Osteoblast (primary cell): ENCODE data around the gene FOXRED2. TPM values are rescaled to one million over a fixed set of nuclear protein-coding genes. Genes with fewer than 3 reads are reported as not detected.
A peak's percentile ranks its signal among the peaks of the same experiment; 100 is the strongest.

Experiments
- DNase-seq: peaks from one replicate; pipeline ENCODE4 v3.0.0; 2011; ENCODE audit warnings: low spot score, mixed read lengths; ENCODE audit not compliant: insufficient read length; ENCODE audit errors: missing footprints
- H2AFZ ChIP-seq: 2 replicates; pipeline ENCODE4 v1.6.0; 2011; ENCODE audit warnings: mild to moderate bottlenecking, low read length
- H3K27ac ChIP-seq: 2 replicates; pipeline ENCODE4 v1.5.1; 2011; ENCODE audit warnings: mild to moderate bottlenecking, low read depth, low read length, moderate library complexity
- H3K27me3 ChIP-seq: 2 replicates; pipeline ENCODE4 v1.6.0; 2012; ENCODE audit warnings: mild to moderate bottlenecking, control low read depth, inconsistent platforms, low read length, moderate library complexity; ENCODE audit not compliant: insufficient read depth
- H3K36me3 ChIP-seq: 2 replicates; pipeline ENCODE4 v1.5.1; 2011; ENCODE audit warnings: mild to moderate bottlenecking, low read length, control low read depth, moderate library complexity; ENCODE audit not compliant: insufficient read depth
- H3K4me1 ChIP-seq: 2 replicates; pipeline ENCODE4 v1.5.1; 2011; ENCODE audit warnings: mild to moderate bottlenecking, low read length, control low read depth, moderate library complexity; ENCODE audit not compliant: insufficient read depth
- H3K4me2 ChIP-seq: 2 replicates; pipeline ENCODE4 v1.6.0; 2011; ENCODE audit warnings: mild to moderate bottlenecking, low read length; ENCODE audit not compliant: insufficient read depth
- H3K4me3 ChIP-seq: fragments of 200-600 bp; sonication (generic); 3 replicates; pipeline ENCODE4 v1.5.1; 2012; ENCODE audit warnings: mild to moderate bottlenecking, low read length, inconsistent platforms; ENCODE audit not compliant: insufficient read depth
- H3K79me2 ChIP-seq: 2 replicates; pipeline ENCODE4 v1.6.0; 2012; ENCODE audit warnings: mild to moderate bottlenecking, low read length, control low read depth, inconsistent platforms; ENCODE audit not compliant: insufficient read depth
- H3K9me3 ChIP-seq: 2 replicates; pipeline ENCODE4 v1.5.1; 2011; ENCODE audit warnings: low read depth, low read length, control low read depth
- H4K20me1 ChIP-seq: 2 replicates; pipeline ENCODE4 v1.6.0; 2012; ENCODE audit warnings: mild to moderate bottlenecking, low read length, control low read depth; ENCODE audit not compliant: insufficient read depth
- total RNA-seq: library from RNA; depleted of rRNA; stranded (reverse); fragments of >200 nt; gene quantifications from 2 replicates; pipeline ENCODE4 v1.2.3, GENCODE V29; 2012
- TF ChIP-seq, protein P1 (sequence below): IDR thresholded peaks from 2 replicates; pipeline ENCODE4 v1.5.1; 2011; ENCODE audit warnings: mild to moderate bottlenecking, low read depth, low read length, moderate library complexity; ENCODE audit errors: extremely low read depth

Gene FOXRED2
- total RNA-seq, 1 donor, result 16.3 TPM

DNA sequence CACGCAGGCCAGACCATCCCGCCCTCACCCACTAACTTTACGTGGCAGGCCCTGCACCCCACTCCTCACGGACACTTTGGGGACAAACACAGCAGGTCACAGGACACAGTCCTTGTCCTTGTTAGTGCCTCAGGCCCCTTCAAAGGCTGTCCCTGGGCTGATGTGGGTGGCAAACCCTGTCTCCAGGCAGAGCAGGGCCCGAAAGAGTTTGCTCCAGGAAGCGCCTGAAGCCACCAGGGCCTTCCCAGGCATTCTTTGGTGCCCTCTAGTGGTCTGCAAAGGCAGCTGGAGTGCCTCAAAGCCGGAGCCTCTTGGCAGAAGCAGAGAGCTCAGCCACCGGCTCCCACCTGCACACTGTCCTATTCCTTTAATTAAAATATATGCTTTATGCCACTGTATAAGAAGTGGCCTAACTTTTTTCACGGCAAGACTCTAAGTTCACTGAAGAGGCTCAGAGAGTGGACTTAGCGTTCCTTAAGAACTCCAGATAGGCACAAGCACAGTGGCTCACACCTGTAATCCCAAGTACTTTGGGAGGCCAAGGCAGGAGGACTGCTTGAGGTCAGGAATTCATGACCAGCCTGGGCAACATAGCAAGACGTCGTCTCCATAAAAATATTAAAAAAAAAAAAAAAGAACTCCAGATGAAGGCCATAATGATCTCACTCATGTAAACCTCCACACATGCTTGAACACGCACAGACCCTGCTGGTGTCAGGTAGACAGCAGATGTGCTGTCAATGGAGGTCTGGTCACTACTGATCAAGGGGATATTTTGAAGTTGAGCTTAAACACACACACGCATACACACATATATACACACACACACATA, 36.5 kb downstream of the FOXRED2 start:
- TF ChIP-seq, protein P1, sequence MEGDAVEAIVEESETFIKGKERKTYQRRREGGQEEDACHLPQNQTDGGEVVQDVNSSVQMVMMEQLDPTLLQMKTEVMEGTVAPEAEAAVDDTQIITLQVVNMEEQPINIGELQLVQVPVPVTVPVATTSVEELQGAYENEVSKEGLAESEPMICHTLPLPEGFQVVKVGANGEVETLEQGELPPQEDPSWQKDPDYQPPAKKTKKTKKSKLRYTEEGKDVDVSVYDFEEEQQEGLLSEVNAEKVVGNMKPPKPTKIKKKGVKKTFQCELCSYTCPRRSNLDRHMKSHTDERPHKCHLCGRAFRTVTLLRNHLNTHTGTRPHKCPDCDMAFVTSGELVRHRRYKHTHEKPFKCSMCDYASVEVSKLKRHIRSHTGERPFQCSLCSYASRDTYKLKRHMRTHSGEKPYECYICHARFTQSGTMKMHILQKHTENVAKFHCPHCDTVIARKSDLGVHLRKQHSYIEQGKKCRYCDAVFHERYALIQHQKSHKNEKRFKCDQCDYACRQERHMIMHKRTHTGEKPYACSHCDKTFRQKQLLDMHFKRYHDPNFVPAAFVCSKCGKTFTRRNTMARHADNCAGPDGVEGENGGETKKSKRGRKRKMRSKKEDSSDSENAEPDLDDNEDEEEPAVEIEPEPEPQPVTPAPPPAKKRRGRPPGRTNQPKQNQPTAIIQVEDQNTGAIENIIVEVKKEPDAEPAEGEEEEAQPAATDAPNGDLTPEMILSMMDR, result peak; percentile 96
- DNase-seq, result peak; percentile 94
- H3K79me2 ChIP-seq, result peaks cover 19% of the 10 kb centered on the region
- H3K27me3 ChIP-seq, result no peaks in the 10 kb centered on the region
- H2AFZ ChIP-seq, result no peak overlapping the region
- H3K4me2 ChIP-seq, result peak overlapping the region; percentile 49
- H3K27ac ChIP-seq, result peak overlapping the region; percentile 96
- no peak overlapping the region for H3K4me3 ChIP-seq
- H3K36me3 ChIP-seq, result peaks cover 25% of the 10 kb centered on the region
- peaks cover 5% of the 10 kb centered on the region for H4K20me1 ChIP-seq
- peaks cover 65% of the 10 kb centered on the region for H3K4me1 ChIP-seq
- H3K9me3 ChIP-seq, result no peaks in the 10 kb centered on the region

DNA sequence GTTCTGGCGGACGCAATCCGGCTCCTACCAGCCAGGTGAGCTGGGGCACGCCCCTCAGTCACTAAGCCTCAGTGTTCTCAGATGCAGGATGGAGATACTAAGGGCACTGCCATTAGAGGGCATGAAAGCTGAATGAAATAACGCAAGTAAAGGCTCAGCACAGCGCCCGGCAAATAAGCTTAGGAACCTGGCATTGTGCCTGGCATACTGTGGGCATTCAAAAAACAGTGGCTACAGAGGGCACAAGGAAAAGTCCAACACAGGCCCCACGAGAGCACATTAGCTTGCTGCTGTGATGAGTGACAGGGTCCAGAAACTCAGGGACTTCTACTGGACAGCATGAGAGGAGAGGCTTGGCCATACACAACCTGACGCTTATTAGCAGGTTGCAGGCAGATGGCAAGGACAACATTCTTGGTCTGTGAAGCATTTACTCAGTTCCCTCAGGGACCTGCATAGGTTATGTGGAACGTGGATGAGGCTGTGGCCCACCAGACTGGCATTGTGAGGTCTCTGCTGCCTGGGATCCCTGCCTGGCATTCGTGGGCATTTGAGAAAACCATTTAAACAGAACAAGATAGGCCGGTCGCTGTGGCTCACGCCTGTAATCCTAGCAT, 37.6 kb downstream of the FOXRED2 start:
- Histone ChIP-seq H3K36me3 (peaks cover 16% of the 10 kb centered on the region), H3K4me3 (no peak overlapping the region), H3K27me3 (no peaks in the 10 kb centered on the region), H3K79me2 (peaks cover 19% of the 10 kb centered on the region), H3K27ac (peak overlapping the region; percentile 66), H4K20me1 (peaks cover 5% of the 10 kb centered on the region), H3K4me1 (peaks cover 73% of the 10 kb centered on the region), H3K4me2 (no peak overlapping the region), H3K9me3 (no peaks in the 10 kb centered on the region), H2AFZ (no peak overlapping the region)
- TF ChIP-seq, protein P1, result no peak
- no peak for DNase-seq

DNA sequence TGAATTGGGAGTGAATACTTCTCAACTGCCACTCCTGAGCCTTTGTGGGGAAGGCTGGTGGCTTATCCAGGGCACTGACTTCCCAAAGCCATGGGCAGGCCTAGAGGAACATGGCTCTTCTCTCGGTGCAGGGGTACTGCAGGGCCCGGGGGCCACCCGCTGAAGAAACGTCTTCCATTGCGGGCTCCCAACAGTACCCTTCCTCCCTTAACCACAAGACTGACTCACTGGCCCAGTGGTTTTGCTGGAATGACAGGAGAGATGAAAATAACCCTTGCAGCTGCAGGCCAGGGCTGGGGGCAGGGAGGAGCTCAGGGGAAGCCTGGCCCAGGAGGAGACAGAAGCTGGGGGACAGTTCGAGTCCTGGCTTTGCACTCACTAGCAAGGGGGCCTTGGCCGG, 38.9 kb downstream of the FOXRED2 start:
- H3K4me3 ChIP-seq, result peak overlapping the region; percentile 41
- no peaks in the 10 kb centered on the region for H3K27me3 ChIP-seq
- TF ChIP-seq, protein P1, result no peak

DNA sequence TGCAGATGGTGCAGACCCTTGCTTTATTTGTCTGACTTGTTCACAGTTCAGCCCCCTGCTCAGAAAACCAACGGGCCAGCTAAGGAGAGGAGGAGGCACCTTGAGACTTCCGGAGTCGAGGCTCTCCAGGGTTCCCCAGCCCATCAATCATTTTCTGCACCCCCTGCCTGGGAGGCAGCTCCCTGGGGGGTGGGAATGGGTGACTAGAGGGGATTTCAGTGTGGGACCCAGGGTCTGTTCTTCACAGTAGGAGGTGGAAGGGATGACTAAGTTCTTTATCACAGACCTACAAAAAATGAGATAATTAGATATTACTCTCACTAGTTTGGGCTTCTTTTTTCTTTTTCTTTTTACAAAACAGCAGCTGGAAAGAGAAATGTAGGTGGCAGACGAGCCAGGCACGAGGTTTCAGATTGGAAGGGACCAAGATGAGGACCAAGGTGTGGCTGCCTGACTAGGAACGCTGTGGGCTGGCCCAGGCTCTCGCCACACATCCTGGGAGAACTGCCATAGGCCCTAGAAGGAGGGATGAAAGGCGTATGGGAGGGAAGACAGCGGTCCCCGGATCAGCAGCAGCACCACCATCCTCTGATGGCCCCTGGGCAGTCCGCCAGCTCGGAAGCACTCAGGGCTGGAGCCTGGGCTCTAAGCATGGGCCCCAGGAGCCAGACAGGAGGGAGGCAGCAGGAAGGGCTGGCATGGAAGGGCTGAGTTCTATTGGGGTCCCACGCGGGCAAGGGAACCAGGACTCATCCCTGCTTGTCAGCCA, 39.6 kb downstream of the FOXRED2 start:
- Histone ChIP-seq H2AFZ (no peak overlapping the region), H3K4me1 (peaks cover 72% of the 10 kb centered on the region), H3K4me2 (peak overlapping the region; percentile 74), H3K36me3 (peaks cover 5% of the 10 kb centered on the region), H4K20me1 (peaks cover 5% of the 10 kb centered on the region), H3K9me3 (no peaks in the 10 kb centered on the region), H3K4me3 (peak overlapping the region; percentile 41), H3K27me3 (no peaks in the 10 kb centered on the region), H3K27ac (peak overlapping the region; percentile 98), H3K79me2 (peaks cover 19% of the 10 kb centered on the region)
- no peak for DNase-seq
- TF ChIP-seq, protein P1, result no peak

More for the DNA sequence above, 38.9 kb downstream of the FOXRED2 start:
- H2AFZ ChIP-seq, result no peak overlapping the region
- peaks cover 5% of the 10 kb centered on the region for H3K36me3 ChIP-seq
- peaks cover 19% of the 10 kb centered on the region for H3K79me2 ChIP-seq
- peak overlapping the region; percentile 98 for H3K27ac ChIP-seq
- peak overlapping the region; percentile 74 for H3K4me2 ChIP-seq
- H3K9me3 ChIP-seq, result no peaks in the 10 kb centered on the region
- peak; percentile 97 for DNase-seq
- peaks cover 73% of the 10 kb centered on the region for H3K4me1 ChIP-seq
- H4K20me1 ChIP-seq, result peaks cover 5% of the 10 kb centered on the region
